RKO (cell line): ENCODE results near the gene AGAP1.

Source experiments
- DNase-seq: peaks from one replicate; pipeline ENCODE4 v3.0.0-alpha.2; 2016; ENCODE audit warnings: low spot score

The AGAP1 gene

GRCh38 chr2:235609321-235609720 is 115.5 kb downstream of the AGAP1 start:
- DNase-seq, result no peak

GRCh38 chr2:235609746-235610145 is 115.9 kb downstream of the AGAP1 start:
- DNase-seq, result no peak

- no peak for DNase-seq
Measured at GRCh38 chr2:235610696-235611257, 116.9 kb downstream of the AGAP1 start.

- DNase-seq, result no peak
Measured at GRCh38 chr2:235611349-235611748, 117.5 kb downstream of the AGAP1 start.

GRCh38 chr2:235611756-235612155 is 117.9 kb downstream of the AGAP1 start:
- no peak for DNase-seq

GRCh38 chr2:235612181-235612950 is 118.5 kb downstream of the AGAP1 start:
- DNase-seq, result no peak

- no peak for DNase-seq
Measured at GRCh38 chr2:235613649-235614048, 119.8 kb downstream of the AGAP1 start.

- no peak for DNase-seq
Measured at GRCh38 chr2:235614176-235614860, 120.5 kb downstream of the AGAP1 start.

GRCh38 chr2:235614900-235615712 is 121.3 kb downstream of the AGAP1 start:
- no peak for DNase-seq

GRCh38 chr2:235616885-235617284 is 123.0 kb downstream of the AGAP1 start:
- DNase-seq, result no peak

GRCh38 chr2:235618039-235618438 is 124.2 kb downstream of the AGAP1 start:
- no peak for DNase-seq

- DNase-seq, result no peak
Measured at GRCh38 chr2:235619544-235619943, 125.7 kb downstream of the AGAP1 start.

- DNase-seq, result no peak
Measured at GRCh38 chr2:235621736-235622135, 127.9 kb downstream of the AGAP1 start.

- DNase-seq, result no peak
Measured at GRCh38 chr2:235623111-235623510, 129.3 kb downstream of the AGAP1 start.

GRCh38 chr2:235623752-235624151 is 129.9 kb downstream of the AGAP1 start:
- DNase-seq, result no peak

- no peak for DNase-seq
Measured at GRCh38 chr2:235626658-235627057, 132.8 kb downstream of the AGAP1 start.

GRCh38 chr2:235627682-235628081 is 133.8 kb downstream of the AGAP1 start:
- no peak for DNase-seq

GRCh38 chr2:235630718-235631296 is 137.0 kb downstream of the AGAP1 start:
- DNase-seq, result no peak

- DNase-seq, result no peak
Measured at GRCh38 chr2:235634435-235635158, 140.8 kb downstream of the AGAP1 start.

- DNase-seq, result peak; percentile 8
Measured at GRCh38 chr2:235636546-235636945, 142.7 kb downstream of the AGAP1 start.

- no peak for DNase-seq
Measured at GRCh38 chr2:235637896-235638295, 144.1 kb downstream of the AGAP1 start.
